Measurements from ENCODE around the gene FAM89A.
"Not testable (repeated sequence)": the region's sequence is repeated elsewhere in the genome, so short reads cannot be mapped to it uniquely, and the experiment has no call there.

Gene FAM89A

GRCh38 chr1:231053493-231054162 is 13.6 kb upstream of the FAM89A start:
- TF ChIP-seq EZH2phosphoT487 (IDR thresholded peaks at IDR 0.05; ENCODE audit: borderline replicate concordance, low read length) (no peak), CTCF (IDR thresholded peaks at IDR 0.05; ENCODE audit: low read depth, low read length, poor library complexity, severe bottlenecking) (no peak)
- peaks cover 17% of the 10 kb centered on the region for H3K4me1 ChIP-seq (ENCODE audit: control insufficient read depth, low read length)
- H3K4me3 ChIP-seq (ENCODE audit: low read length): peak overlapping the region; percentile 52
- H3K27ac ChIP-seq (ENCODE audit: low read depth, low read length): no peak overlapping the region
- no peaks in the 10 kb centered on the region for H3K9me3 ChIP-seq (ENCODE audit: control insufficient read depth, insufficient read depth, low read length)
- H3K4me2 ChIP-seq (ENCODE audit: low read length): peak overlapping the region; percentile 91
- H3K36me3 ChIP-seq (ENCODE audit: control insufficient read depth, low read length): no peaks in the 10 kb centered on the region
- H3F3A ChIP-seq (ENCODE audit: control insufficient read depth, insufficient read depth): peaks cover 3% of the 10 kb centered on the region; the same call in 1 of the 2 replicates
- no peaks in the 10 kb centered on the region for H3K9me2 ChIP-seq (replicated peaks; ENCODE audit: control insufficient read depth, low read length)
- H3K27me3 ChIP-seq (ENCODE audit: control insufficient read depth, low read length): peaks cover 6% of the 10 kb centered on the region; the same call in 1 of the 2 replicates
- no peaks in the 10 kb centered on the region for H4K20me1 ChIP-seq (ENCODE audit: control insufficient read depth, insufficient read depth, low read depth, low read length)
- no peaks in the 10 kb centered on the region for H3K79me2 ChIP-seq (ENCODE audit: control insufficient read depth, low read length)

- Histone ChIP-seq H3K9me2 (replicated peaks; ENCODE audit: control insufficient read depth, low read length) (no peaks in the 10 kb centered on the region), H3K27me3 (ENCODE audit: control insufficient read depth, low read length) (peaks cover 3% of the 10 kb centered on the region; the same call in 1 of the 2 replicates), H3K36me3 (ENCODE audit: control insufficient read depth, low read length) (no peaks in the 10 kb centered on the region), H3K79me2 (ENCODE audit: control insufficient read depth, low read length) (no peaks in the 10 kb centered on the region), H4K20me1 (ENCODE audit: control insufficient read depth, insufficient read depth, low read depth, low read length) (no peaks in the 10 kb centered on the region), H3F3A (ENCODE audit: control insufficient read depth, insufficient read depth) (peaks cover 3% of the 10 kb centered on the region; the same call in 1 of the 2 replicates), H3K4me3 (ENCODE audit: low read length) (no peak overlapping the region), H3K27ac (ENCODE audit: low read depth, low read length) (no peak overlapping the region), H3K4me2 (ENCODE audit: low read length) (no peak overlapping the region), H3K4me1 (ENCODE audit: control insufficient read depth, low read length) (peaks cover 17% of the 10 kb centered on the region), H3K9me3 (ENCODE audit: control insufficient read depth, insufficient read depth, low read length) (no peaks in the 10 kb centered on the region)
- TF ChIP-seq EZH2phosphoT487 (IDR thresholded peaks at IDR 0.05; ENCODE audit: borderline replicate concordance, low read length) (no peak), CTCF (IDR thresholded peaks at IDR 0.05; ENCODE audit: low read depth, low read length, poor library complexity, severe bottlenecking) (no peak)
Measured at GRCh38 chr1:231052777-231053176, 12.7 kb upstream of the FAM89A start.

DNA sequence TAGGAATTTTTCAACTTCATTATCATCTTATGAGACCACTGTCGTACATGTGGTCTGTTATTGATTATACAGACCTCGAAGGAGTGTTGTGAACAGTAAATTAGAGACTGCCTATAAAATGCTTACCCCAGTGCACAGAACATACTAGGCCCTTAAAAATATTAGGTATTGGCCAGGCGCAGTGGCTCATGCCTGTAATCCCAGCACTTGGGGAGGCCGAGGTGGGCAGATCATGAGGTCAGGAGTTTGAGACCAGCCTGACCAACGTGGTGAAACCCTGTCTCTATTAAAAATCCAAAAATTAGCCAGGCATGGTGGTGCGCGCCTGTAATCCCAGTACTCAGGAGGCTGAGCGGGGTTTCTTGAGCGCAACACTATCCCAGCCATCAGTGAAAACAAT is 10.9 kb upstream of the FAM89A start:
- not testable (repeated sequence) for H3K27ac ChIP-seq (ENCODE audit: low read depth, low read length); H3K36me3 ChIP-seq (ENCODE audit: control insufficient read depth, low read length); H3F3A ChIP-seq (ENCODE audit: control insufficient read depth, insufficient read depth); H3K9me2 ChIP-seq (replicated peaks; ENCODE audit: control insufficient read depth, low read length); H3K4me3 ChIP-seq (ENCODE audit: low read length); H4K20me1 ChIP-seq (ENCODE audit: control insufficient read depth, insufficient read depth, low read depth, low read length); H3K27me3 ChIP-seq (ENCODE audit: control insufficient read depth, low read length); H3K79me2 ChIP-seq (ENCODE audit: control insufficient read depth, low read length); H3K4me2 ChIP-seq (ENCODE audit: low read length); H3K9me3 ChIP-seq (ENCODE audit: control insufficient read depth, insufficient read depth, low read length)
- peaks cover 17% of the 10 kb centered on the region for H3K4me1 ChIP-seq (ENCODE audit: control insufficient read depth, low read length)

GRCh38 chr1:231050395-231050794 is 10.3 kb upstream of the FAM89A start:
- peaks cover 17% of the 10 kb centered on the region for H3K4me1 ChIP-seq (ENCODE audit: control insufficient read depth, low read length)
- no peak overlapping the region for H3K27ac ChIP-seq (ENCODE audit: low read depth, low read length)
- no peaks in the 10 kb centered on the region for H3K79me2 ChIP-seq (ENCODE audit: control insufficient read depth, low read length)
- H3K9me3 ChIP-seq (ENCODE audit: control insufficient read depth, insufficient read depth, low read length): no peaks in the 10 kb centered on the region
- no peak overlapping the region for H3K4me3 ChIP-seq (ENCODE audit: low read length)
- H3K9me2 ChIP-seq (replicated peaks; ENCODE audit: control insufficient read depth, low read length): no peaks in the 10 kb centered on the region
- peaks cover 3% of the 10 kb centered on the region; the same call in 1 of the 2 replicates for H3F3A ChIP-seq (ENCODE audit: control insufficient read depth, insufficient read depth)
- no peak for TF ChIP-seq CTCF (IDR thresholded peaks at IDR 0.05; ENCODE audit: low read depth, low read length, poor library complexity, severe bottlenecking)
- TF ChIP-seq EZH2phosphoT487 (IDR thresholded peaks at IDR 0.05; ENCODE audit: borderline replicate concordance, low read length): no peak
- no peaks in the 10 kb centered on the region for H4K20me1 ChIP-seq (ENCODE audit: control insufficient read depth, insufficient read depth, low read depth, low read length)
- H3K27me3 ChIP-seq (ENCODE audit: control insufficient read depth, low read length): peaks cover 10% of the 10 kb centered on the region; the same call in 1 of the 2 replicates
- no peak overlapping the region for H3K4me2 ChIP-seq (ENCODE audit: low read length)
- H3K36me3 ChIP-seq (ENCODE audit: control insufficient read depth, low read length): no peaks in the 10 kb centered on the region

Measured in DOHH2 (cell line).